HG03025 (cell line): Measurements from ENCODE around the gene ADM5.
"Not testable (repeated sequence)": the region's sequence is repeated elsewhere in the genome, so short reads cannot be mapped to it uniquely, and the experiment has no call there.

Experiments
- ATAC-seq: cut with Tn5 transposase; IDR thresholded peaks from one replicate; pipeline ENCODE4 v1.9.1; 2021; ENCODE audit warnings: mild to moderate bottlenecking, moderate library complexity; ENCODE audit not compliant: unreplicated experiment, low FRiP score

ADM5 gene

GRCh38 chr19:49699364-49699763, 10.0 kb downstream of the ADM5 start:
- no peak for ATAC-seq

GRCh38 chr19:49700563-49700962, 11.2 kb downstream of the ADM5 start:
- no peak for ATAC-seq

- no peak for ATAC-seq
Observed at GRCh38 chr19:49701271-49701786, 11.9 kb downstream of the ADM5 start.

GRCh38 chr19:49704888-49705642, 15.7 kb downstream of the ADM5 start:
- ATAC-seq = no peak

- no peak for ATAC-seq
Observed at GRCh38 chr19:49705919-49706318, 16.5 kb downstream of the ADM5 start.

GRCh38 chr19:49710372-49710951, 21.1 kb downstream of the ADM5 start:
- no peak for ATAC-seq

- ATAC-seq = no peak
Observed at GRCh38 chr19:49712397-49712859, 23.0 kb downstream of the ADM5 start.

- no peak for ATAC-seq
Observed at GRCh38 chr19:49713236-49713845, 23.9 kb downstream of the ADM5 start.

- ATAC-seq = no peak
Observed at GRCh38 chr19:49716154-49716553, 26.8 kb downstream of the ADM5 start.

GRCh38 chr19:49718511-49718910, 29.1 kb downstream of the ADM5 start:
- ATAC-seq = no peak

- ATAC-seq = no peak
Observed at GRCh38 chr19:49718991-49719390, 29.6 kb downstream of the ADM5 start.

GRCh38 chr19:49719420-49719819, 30.0 kb downstream of the ADM5 start:
- ATAC-seq = not testable (repeated sequence)

GRCh38 chr19:49727217-49728030, 38.0 kb downstream of the ADM5 start:
- no peak for ATAC-seq

GRCh38 chr19:49730166-49730565, 40.8 kb downstream of the ADM5 start:
- no peak for ATAC-seq

- ATAC-seq = no peak
Observed at GRCh38 chr19:49738268-49738667, 48.9 kb downstream of the ADM5 start.

GRCh38 chr19:49739098-49739497, 49.7 kb downstream of the ADM5 start:
- ATAC-seq = no peak

- ATAC-seq = no peak
Observed at GRCh38 chr19:49739933-49740332, 50.5 kb downstream of the ADM5 start.
